Measurements from ENCODE around the gene ADGRB2.

ADGRB2 gene

DNA sequence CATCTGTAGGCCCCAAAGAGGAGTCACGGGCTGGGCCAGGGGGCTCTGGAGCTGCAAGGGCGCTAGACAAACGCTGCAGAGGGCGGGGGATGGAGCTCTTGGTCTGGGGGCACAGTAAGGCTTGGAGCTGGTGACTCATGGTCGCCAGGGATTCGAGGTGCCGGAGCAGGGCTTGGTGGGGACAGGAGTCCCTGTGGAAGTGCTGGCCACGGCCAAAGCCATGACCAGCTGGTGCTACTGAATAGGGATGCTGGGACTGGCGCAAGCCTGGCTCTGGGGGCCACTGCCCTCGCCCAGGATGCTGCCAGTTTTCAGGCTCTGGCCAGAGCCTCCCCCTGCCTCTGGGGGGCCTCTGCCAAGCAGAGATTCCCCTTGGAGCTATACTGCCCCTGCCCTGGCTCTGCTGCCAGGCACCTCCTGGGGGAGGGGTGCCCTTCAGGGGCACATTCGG, 26.5 kb upstream of the ADGRB2 start:
- H3K9me3 ChIP-seq (ENCODE audit: insufficient read depth, low read depth, low read length): no peaks in the 10 kb centered on the region
- H3F3A ChIP-seq (ENCODE audit: low read depth): no peaks in the 10 kb centered on the region

GRCh38 chr1:31790140-31790539, 26.0 kb upstream of the ADGRB2 start:
- H3K27me3 ChIP-seq (ENCODE audit: insufficient read depth, low read length, poor library complexity, severe bottlenecking): no peaks in the 10 kb centered on the region
- H3K9ac ChIP-seq (ENCODE audit: low read depth, low read length, poor library complexity, severe bottlenecking): no peak overlapping the region
- H2AFZ ChIP-seq (ENCODE audit: low read length): no peak overlapping the region
- H3K4me3 ChIP-seq (ENCODE audit: low read length, poor library complexity, severe bottlenecking): no peak overlapping the region
- H3F3A ChIP-seq (ENCODE audit: low read depth): no peaks in the 10 kb centered on the region
- no peak overlapping the region for H3K4me2 ChIP-seq (ENCODE audit: low read depth, low read length, poor library complexity, severe bottlenecking)
- no peaks in the 10 kb centered on the region for H3K9me3 ChIP-seq (ENCODE audit: insufficient read depth, low read depth, low read length)
- H3K9me2 ChIP-seq (replicated peaks; ENCODE audit: low read depth, low read length): no peaks in the 10 kb centered on the region
- H3K4me1 ChIP-seq (ENCODE audit: insufficient read depth, low read length, poor library complexity, severe bottlenecking): peaks cover 22% of the 10 kb centered on the region
- no peaks in the 10 kb centered on the region for H3K79me2 ChIP-seq (ENCODE audit: insufficient read depth, low read length)
- no peaks in the 10 kb centered on the region for H4K20me1 ChIP-seq (ENCODE audit: insufficient read depth, low read length, poor library complexity, severe bottlenecking)
- no peaks in the 10 kb centered on the region for H3K36me3 ChIP-seq (ENCODE audit: insufficient read depth, low read length)
- TF ChIP-seq CTCF (conservative IDR thresholded peaks at IDR 0.05; ENCODE audit: low read length) (no peak), EZH2phosphoT487 (IDR thresholded peaks at IDR 0.05; ENCODE audit: borderline replicate concordance) (no peak)

More for the DNA sequence above, 26.5 kb upstream of the ADGRB2 start:
- Histone ChIP-seq H3K79me2 (ENCODE audit: insufficient read depth, low read length) (no peaks in the 10 kb centered on the region), H3K9ac (ENCODE audit: low read depth, low read length, poor library complexity, severe bottlenecking) (no peak overlapping the region), H3K4me2 (ENCODE audit: low read depth, low read length, poor library complexity, severe bottlenecking) (no peak overlapping the region), H3K27me3 (ENCODE audit: insufficient read depth, low read length, poor library complexity, severe bottlenecking) (no peaks in the 10 kb centered on the region), H4K20me1 (ENCODE audit: insufficient read depth, low read length, poor library complexity, severe bottlenecking) (no peaks in the 10 kb centered on the region), H2AFZ (ENCODE audit: low read length) (no peak overlapping the region), H3K9me2 (replicated peaks; ENCODE audit: low read depth, low read length) (no peaks in the 10 kb centered on the region), H3K4me1 (ENCODE audit: insufficient read depth, low read length, poor library complexity, severe bottlenecking) (peaks cover 17% of the 10 kb centered on the region), H3K36me3 (ENCODE audit: insufficient read depth, low read length) (no peaks in the 10 kb centered on the region), H3K4me3 (ENCODE audit: low read length, poor library complexity, severe bottlenecking) (no peak overlapping the region)
- TF ChIP-seq CTCF (conservative IDR thresholded peaks at IDR 0.05; ENCODE audit: low read length) (no peak), EZH2phosphoT487 (IDR thresholded peaks at IDR 0.05; ENCODE audit: borderline replicate concordance) (no peak)

DNA sequence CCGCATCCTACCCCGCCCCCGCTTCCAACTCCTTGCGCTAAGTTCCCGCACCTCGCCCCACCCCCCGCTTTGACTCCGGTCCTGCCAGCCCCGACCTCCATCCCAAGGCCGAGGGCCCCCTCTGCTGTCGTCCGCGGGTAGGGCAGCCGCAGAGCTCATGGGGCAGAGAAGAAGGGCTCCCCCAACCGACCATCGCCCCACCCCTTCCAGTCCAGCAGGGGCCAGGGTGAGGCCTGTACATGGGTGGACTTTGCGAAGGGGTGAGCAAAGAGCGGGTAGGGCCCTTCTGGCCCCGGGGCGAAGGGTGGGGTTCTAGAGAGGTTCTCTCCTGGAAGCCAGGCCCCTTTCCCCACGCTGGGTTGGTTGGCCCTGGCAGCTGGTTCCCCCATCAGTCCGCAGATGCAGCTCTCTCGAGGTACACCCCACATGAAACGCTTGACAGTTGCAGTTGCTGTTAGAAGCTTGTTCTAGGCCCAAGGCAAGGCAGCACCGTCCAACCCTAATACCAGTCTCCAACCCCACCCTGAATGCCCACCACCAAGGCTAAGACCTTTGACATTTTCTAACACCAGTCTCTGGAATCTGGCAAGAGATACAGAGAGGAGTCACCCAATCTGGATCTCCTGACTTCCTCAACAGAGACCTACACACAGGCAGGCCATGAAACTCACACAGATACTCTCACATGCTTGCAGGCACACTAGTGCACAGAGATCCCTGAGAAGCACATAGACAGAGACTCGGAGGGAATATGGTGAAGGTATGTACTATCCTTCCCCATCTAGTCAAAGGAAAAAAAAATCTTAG, 25.3 kb upstream of the ADGRB2 start:
- Histone ChIP-seq H2AFZ (ENCODE audit: low read length) (peak overlapping the region; percentile 92), H3K9me2 (replicated peaks; ENCODE audit: low read depth, low read length) (no peaks in the 10 kb centered on the region), H3K9ac (ENCODE audit: low read depth, low read length, poor library complexity, severe bottlenecking) (peak overlapping the region; percentile 66), H3K79me2 (ENCODE audit: insufficient read depth, low read length) (no peaks in the 10 kb centered on the region), H3K9me3 (ENCODE audit: insufficient read depth, low read depth, low read length) (no peaks in the 10 kb centered on the region), H3K4me1 (ENCODE audit: insufficient read depth, low read length, poor library complexity, severe bottlenecking) (peaks cover 28% of the 10 kb centered on the region), H3K4me3 (ENCODE audit: low read length, poor library complexity, severe bottlenecking) (peak overlapping the region; percentile 75), H3K27me3 (ENCODE audit: insufficient read depth, low read length, poor library complexity, severe bottlenecking) (no peaks in the 10 kb centered on the region), H3K4me2 (ENCODE audit: low read depth, low read length, poor library complexity, severe bottlenecking) (peak overlapping the region; percentile 99), H3K36me3 (ENCODE audit: insufficient read depth, low read length) (no peaks in the 10 kb centered on the region), H4K20me1 (ENCODE audit: insufficient read depth, low read length, poor library complexity, severe bottlenecking) (no peaks in the 10 kb centered on the region), H3F3A (ENCODE audit: low read depth) (no peaks in the 10 kb centered on the region)
- TF ChIP-seq CTCF (conservative IDR thresholded peaks at IDR 0.05; ENCODE audit: low read length) (peak; percentile 92), EZH2phosphoT487 (IDR thresholded peaks at IDR 0.05; ENCODE audit: borderline replicate concordance) (no peak)

Data from Loucy (cell line).